Measurements from ENCODE around the gene ZNF507. TPM values are rescaled to one million over a fixed set of nuclear protein-coding genes. Genes with fewer than 3 reads are reported as not detected.

ZNF507 gene
- total and polyA plus RNA-seq, 2 donors from 2014 or later, result 3.4 to 23.5 TPM

- no peak for DNase-seq
- TF ChIP-seq, protein P1, sequence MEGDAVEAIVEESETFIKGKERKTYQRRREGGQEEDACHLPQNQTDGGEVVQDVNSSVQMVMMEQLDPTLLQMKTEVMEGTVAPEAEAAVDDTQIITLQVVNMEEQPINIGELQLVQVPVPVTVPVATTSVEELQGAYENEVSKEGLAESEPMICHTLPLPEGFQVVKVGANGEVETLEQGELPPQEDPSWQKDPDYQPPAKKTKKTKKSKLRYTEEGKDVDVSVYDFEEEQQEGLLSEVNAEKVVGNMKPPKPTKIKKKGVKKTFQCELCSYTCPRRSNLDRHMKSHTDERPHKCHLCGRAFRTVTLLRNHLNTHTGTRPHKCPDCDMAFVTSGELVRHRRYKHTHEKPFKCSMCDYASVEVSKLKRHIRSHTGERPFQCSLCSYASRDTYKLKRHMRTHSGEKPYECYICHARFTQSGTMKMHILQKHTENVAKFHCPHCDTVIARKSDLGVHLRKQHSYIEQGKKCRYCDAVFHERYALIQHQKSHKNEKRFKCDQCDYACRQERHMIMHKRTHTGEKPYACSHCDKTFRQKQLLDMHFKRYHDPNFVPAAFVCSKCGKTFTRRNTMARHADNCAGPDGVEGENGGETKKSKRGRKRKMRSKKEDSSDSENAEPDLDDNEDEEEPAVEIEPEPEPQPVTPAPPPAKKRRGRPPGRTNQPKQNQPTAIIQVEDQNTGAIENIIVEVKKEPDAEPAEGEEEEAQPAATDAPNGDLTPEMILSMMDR (IDR thresholded peaks at IDR 0.05; ENCODE audit: borderline replicate concordance, extremely low read depth, insufficient read depth), result no peak
- Histone ChIP-seq H3K27me3 (ENCODE audit: control insufficient read depth, insufficient read depth, low read length) (no peaks in the 10 kb centered on the region), H3K4me3 (ENCODE audit: low read length in 3 of 3) (no peak overlapping the region), H3K4me1 (ENCODE audit: control insufficient read depth in 2 of 3, insufficient read depth in 2 of 3, low read depth in 1 of 3, low read length in 3 of 3) (no peaks in the 10 kb centered on the region), H3K36me3 (ENCODE audit: control insufficient read depth in 2 of 3, insufficient read depth in 3 of 3, low read length in 3 of 3) (no peaks in the 10 kb centered on the region), H3K27ac (ENCODE audit: low read depth in 2 of 2, low read length in 2 of 2) (no peak overlapping the region), H3K9me3 (ENCODE audit: control insufficient read depth in 2 of 3, insufficient read depth in 1 of 3, low read length in 3 of 3) (no peaks in the 10 kb centered on the region), H3K9ac (ENCODE audit: low read length in 3 of 3) (no peak overlapping the region)
- no peak for FAIRE-seq
- intact Hi-C loops (cut with DNase I), result no loop called here
Observed at GRCh38 chr19:32427536-32427935, 82.1 kb downstream of the ZNF507 start.

- TF ChIP-seq, protein P1 (IDR thresholded peaks at IDR 0.05; ENCODE audit: borderline replicate concordance, extremely low read depth, insufficient read depth), result no peak
- Histone ChIP-seq H3K27ac (ENCODE audit: low read depth in 2 of 2, low read length in 2 of 2) (no peak overlapping the region), H3K4me3 (ENCODE audit: low read length in 3 of 3) (no peak overlapping the region), H3K9ac (ENCODE audit: low read length in 3 of 3) (no peak overlapping the region), H3K27me3 (ENCODE audit: control insufficient read depth, insufficient read depth, low read length) (no peaks in the 10 kb centered on the region), H3K9me3 (ENCODE audit: control insufficient read depth in 2 of 3, insufficient read depth in 1 of 3, low read length in 3 of 3) (no peaks in the 10 kb centered on the region), H3K36me3 (ENCODE audit: control insufficient read depth in 2 of 3, insufficient read depth in 3 of 3, low read length in 3 of 3) (peaks cover 0 to 6% (median 0%) of the 10 kb centered on the region in 3 donors), H3K4me1 (ENCODE audit: control insufficient read depth in 2 of 3, insufficient read depth in 2 of 3, low read depth in 1 of 3, low read length in 3 of 3) (no peaks in the 10 kb centered on the region)
- intact Hi-C loops (cut with DNase I), result no loop called here
- DNase-seq (no peak), FAIRE-seq (no peak)
Observed at GRCh38 chr19:32436692-32437091, 91.3 kb downstream of the ZNF507 start.

DNA sequence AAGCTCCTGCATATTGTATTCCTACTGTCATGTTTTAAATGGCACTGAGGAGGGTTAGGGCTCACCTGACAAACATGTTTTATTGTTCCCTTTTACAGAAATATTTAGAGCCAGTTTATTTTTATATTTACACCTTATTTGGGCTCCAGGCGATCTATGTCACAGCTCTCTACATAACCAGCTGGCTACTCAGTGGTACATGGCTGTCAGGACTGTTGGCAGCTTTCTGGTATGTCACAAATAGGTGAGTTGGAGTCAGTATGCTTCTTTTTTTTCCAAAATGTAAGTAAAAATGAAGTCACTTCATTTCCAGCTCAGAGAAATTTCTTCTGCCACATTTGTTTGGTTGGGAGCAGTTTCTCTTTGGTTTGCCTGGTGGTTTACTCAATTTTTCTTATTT, 91.7 kb downstream of the ZNF507 start:
- no peak for DNase-seq
- Histone ChIP-seq H3K36me3 (ENCODE audit: control insufficient read depth in 2 of 3, insufficient read depth in 3 of 3, low read length in 3 of 3) (peaks cover 0 to 6% (median 0%) of the 10 kb centered on the region in 3 donors), H3K27me3 (ENCODE audit: control insufficient read depth, insufficient read depth, low read length) (no peaks in the 10 kb centered on the region)

More for the DNA sequence above, 91.7 kb downstream of the ZNF507 start:
- intact Hi-C loops (cut with DNase I), result no loop called here
- TF ChIP-seq, protein P1 (IDR thresholded peaks at IDR 0.05; ENCODE audit: borderline replicate concordance, extremely low read depth, insufficient read depth), result no peak
- Histone ChIP-seq H3K9me3 (ENCODE audit: control insufficient read depth in 2 of 3, insufficient read depth in 1 of 3, low read length in 3 of 3) (no peaks in the 10 kb centered on the region), H3K4me3 (ENCODE audit: low read length in 3 of 3) (no peak overlapping the region), H3K9ac (ENCODE audit: low read length in 3 of 3) (no peak overlapping the region), H3K4me1 (ENCODE audit: control insufficient read depth in 2 of 3, insufficient read depth in 2 of 3, low read depth in 1 of 3, low read length in 3 of 3) (no peaks in the 10 kb centered on the region), H3K27ac (ENCODE audit: low read depth in 2 of 2, low read length in 2 of 2) (no peak overlapping the region)
- no peak for FAIRE-seq

Other genes starting within 250 kb of the ZNF507 start
- 36.7 TPM for gene DPY19L3, start 60.2 kb downstream of the ZNF507 start, total RNA-seq
- gene DPY19L3, start 60.2 kb downstream of the ZNF507 start, polyA plus RNA-seq (ENCODE audit: insufficient read depth, low read depth, low replicate concordance), result 4.7 TPM
- 62.6 TPM for gene PDCD5, start 235.6 kb downstream of the ZNF507 start, total RNA-seq
- 116 TPM for gene PDCD5, start 235.6 kb downstream of the ZNF507 start, polyA plus RNA-seq (ENCODE audit: insufficient read depth, low read depth, low replicate concordance)

All from kidney (tissue), 14 donors.